GM20000 (cell line): Measurements from ENCODE around the gene KDM6B.

ENCODE experiments used
- DNase-seq: peaks from one replicate; pipeline ENCODE4 v3.0.0; 2012; ENCODE audit warnings: low spot score
- CTCF ChIP-seq: IDR thresholded peaks from 2 replicates; pipeline ENCODE4 v1.5.1; 2012; ENCODE audit warnings: mild to moderate bottlenecking, control low read depth; ENCODE audit errors: extremely low read depth, missing control alignments

The KDM6B gene

GRCh38 chr17:7855660-7856010 is 21.6 kb downstream of the KDM6B start:
- TF ChIP-seq CTCF: no peak

GRCh38 chr17:7856011-7856810 is 22.2 kb downstream of the KDM6B start:
- no peak for DNase-seq
- TF ChIP-seq CTCF: no peak

More at GRCh38 chr17:7855660-7856010, 21.6 kb downstream of the KDM6B start:
- no peak for DNase-seq

GRCh38 chr17:7856811-7857712 is 23.0 kb downstream of the KDM6B start, which contains the start of gene NAA38:
Gene NAA38 (minus strand): TSS chr17:7857559. CDS start chr17:7857463, 96 bp downstream.
- DNase-seq: peak; percentile 93
- TF ChIP-seq CTCF: peak; percentile 38

GRCh38 chr17:7857713-7858521 is 23.9 kb downstream of the KDM6B start, which contains the start of gene CYB5D1:
Gene CYB5D1 (plus strand): TSS chr17:7858003. CDS start chr17:7858135, 132 bp downstream.
- DNase-seq: peak; percentile 75

GRCh38 chr17:7858522-7858810 is 24.4 kb downstream of the KDM6B start:
- DNase-seq: no peak
- TF ChIP-seq CTCF: no peak

More at GRCh38 chr17:7857713-7858521, 23.9 kb downstream of the KDM6B start, which contains the start of gene CYB5D1:
- no peak for TF ChIP-seq CTCF

GRCh38 chr17:7859028-7859427 is 25.0 kb downstream of the KDM6B start:
- DNase-seq: no peak
- TF ChIP-seq CTCF: no peak
